IPS-15b (cell line): ENCODE data around the gene GLB1L3.
"Not testable (repeated sequence)": the region's sequence is repeated elsewhere in the genome, so short reads cannot be mapped to it uniquely, and the experiment has no call there.

Source experiments
- H3K27me3 ChIP-seq: one replicate; pipeline ENCODE4 v1.6.1; 2013; ENCODE audit warnings: low read length; ENCODE audit not compliant: control insufficient read depth, insufficient read depth
- H3K36me3 ChIP-seq: one replicate; pipeline ENCODE4 v1.6.1; 2013; ENCODE audit warnings: low read length; ENCODE audit not compliant: control insufficient read depth, insufficient read depth
- H3K4me1 ChIP-seq: one replicate; pipeline ENCODE4 v1.6.1; 2013; ENCODE audit warnings: mild to moderate bottlenecking, low read length; ENCODE audit not compliant: control insufficient read depth, insufficient read depth
- H3K4me3 ChIP-seq: one replicate; pipeline ENCODE4 v1.5.1; 2013; ENCODE audit warnings: low read depth, low read length
- H3K9ac ChIP-seq: one replicate; pipeline ENCODE4 v1.6.1; 2013; ENCODE audit warnings: low read depth, mild to moderate bottlenecking, low read length
- H3K9me3 ChIP-seq: one replicate; pipeline ENCODE4 v1.6.1; 2013; ENCODE audit warnings: mild to moderate bottlenecking, low read length; ENCODE audit not compliant: control insufficient read depth, insufficient read depth

Gene GLB1L3

DNA sequence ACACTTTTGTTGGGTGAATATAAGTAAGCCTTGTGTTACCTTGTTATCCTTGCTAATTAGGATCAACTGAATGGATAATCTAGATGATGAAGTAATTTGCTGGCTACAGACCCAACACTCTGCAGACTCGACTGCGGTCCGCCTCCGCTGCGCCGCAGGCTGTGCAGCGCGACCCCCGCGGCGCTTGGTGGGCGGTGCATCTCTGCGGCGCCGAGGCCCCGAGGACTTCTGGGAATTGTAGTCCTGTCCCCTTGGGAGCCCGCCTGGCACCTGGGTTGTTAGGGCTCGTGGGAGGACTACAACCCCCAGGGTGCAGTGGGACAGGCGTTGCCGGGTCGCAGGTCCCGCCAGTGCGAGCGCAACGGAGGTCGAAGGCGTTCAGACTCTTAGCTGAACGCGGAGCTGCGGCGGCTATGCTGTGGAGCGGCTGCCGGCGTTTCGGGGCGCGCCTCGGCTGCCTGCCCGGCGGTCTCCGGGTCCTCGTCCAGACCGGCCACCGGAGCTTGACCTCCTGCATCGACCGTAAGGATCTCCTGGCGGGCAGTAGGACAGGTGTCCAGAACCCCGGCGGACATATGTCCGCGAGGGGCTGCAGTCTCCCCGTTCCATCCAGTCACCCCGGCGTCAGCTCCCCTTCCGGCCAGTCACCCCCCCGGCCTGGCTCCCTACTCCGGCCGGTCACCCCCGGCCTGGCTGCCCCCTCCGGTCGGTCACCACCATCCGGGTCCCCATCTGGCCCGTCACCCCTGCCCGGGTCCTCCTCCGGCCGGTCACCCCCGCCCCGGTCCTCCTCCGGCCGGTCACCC is 22.8 kb upstream of the GLB1L3 start, which contains the start of the genes ACAD8 and THYN1:
ACAD8 (plus strand) TSS at position 381 of the 806 bp plus-strand sequence; CDS start at position 414, 33 bp downstream.
THYN1 (minus strand) TSS at position 165 of the 806 bp plus-strand sequence. CDS start 470 bp downstream, outside the sequence.
- Histone ChIP-seq H3K36me3 (peaks cover 14% of the 10 kb centered on the region), H3K4me3 (peak within 1 kb of the TSS; percentile 87), H3K4me1 (peaks cover 4% of the 10 kb centered on the region), H3K27me3 (no peaks in the 10 kb centered on the region), H3K9ac (peak within 1 kb of the TSS; percentile 77), H3K9me3 (no peaks in the 10 kb centered on the region)

DNA sequence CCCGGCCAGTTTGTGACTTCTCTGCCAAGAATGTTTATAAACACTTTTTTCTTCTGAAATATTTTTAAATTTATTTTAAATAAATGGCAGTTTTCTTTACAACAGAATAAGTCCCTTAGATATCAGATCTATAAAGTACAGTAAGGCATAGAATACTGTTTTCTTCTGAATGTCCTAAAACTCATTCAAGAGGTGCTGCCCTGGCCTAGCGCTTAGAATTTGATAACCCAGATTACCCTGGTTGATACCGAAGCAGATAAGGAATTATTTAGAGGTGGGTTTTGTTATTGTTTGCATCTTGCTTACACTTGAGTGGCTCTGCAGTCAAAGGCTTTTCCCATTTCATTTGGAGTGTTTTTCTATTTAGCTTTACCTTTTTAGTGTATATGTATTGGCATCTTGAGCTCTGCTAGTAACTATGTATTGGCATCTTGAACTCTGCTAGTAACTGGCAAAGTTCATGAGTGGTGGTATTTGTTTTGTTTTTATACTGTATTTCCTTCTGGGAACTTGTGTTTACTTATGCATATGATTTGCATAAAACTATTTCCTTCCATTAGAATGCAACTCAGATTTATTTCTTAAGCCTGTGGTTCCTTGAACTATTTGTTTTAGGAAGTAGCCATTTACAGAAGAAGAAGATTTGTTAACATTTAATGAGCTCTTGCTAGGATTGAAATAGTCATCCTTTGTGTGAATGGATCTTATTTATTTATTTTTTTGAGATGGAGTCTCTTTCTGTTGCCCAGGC is 21.6 kb upstream of the GLB1L3 start:
- Histone ChIP-seq H3K36me3 (peaks cover 13% of the 10 kb centered on the region), H3K9ac (no peak overlapping the region), H3K27me3 (no peaks in the 10 kb centered on the region), H3K9me3 (no peaks in the 10 kb centered on the region), H3K4me1 (peaks cover 4% of the 10 kb centered on the region), H3K4me3 (peak overlapping the region; percentile 87)

DNA sequence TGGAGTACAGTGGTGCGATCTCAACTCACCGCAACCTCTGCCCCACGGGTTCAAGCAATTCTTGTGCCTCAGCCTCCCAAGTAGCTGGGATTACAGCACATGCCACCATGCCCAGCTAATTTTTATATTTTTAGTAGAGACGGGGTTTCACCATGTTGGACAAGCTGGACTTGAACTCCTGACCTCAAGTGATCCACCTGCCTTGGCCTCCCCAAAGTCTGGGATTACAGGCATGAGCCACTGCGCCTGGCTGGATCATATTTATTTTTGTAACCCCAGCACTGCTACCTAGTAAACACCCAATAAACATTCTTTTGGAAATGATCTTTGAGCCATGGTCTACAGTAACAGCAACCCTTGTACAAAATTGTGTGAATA is 21.0 kb upstream of the GLB1L3 start:
- H3K9me3 ChIP-seq, H3K27me3 ChIP-seq, H3K9ac ChIP-seq, H3K4me3 ChIP-seq, H3K4me1 ChIP-seq: not testable (repeated sequence)
- H3K36me3 ChIP-seq, result peaks cover 16% of the 10 kb centered on the region

DNA sequence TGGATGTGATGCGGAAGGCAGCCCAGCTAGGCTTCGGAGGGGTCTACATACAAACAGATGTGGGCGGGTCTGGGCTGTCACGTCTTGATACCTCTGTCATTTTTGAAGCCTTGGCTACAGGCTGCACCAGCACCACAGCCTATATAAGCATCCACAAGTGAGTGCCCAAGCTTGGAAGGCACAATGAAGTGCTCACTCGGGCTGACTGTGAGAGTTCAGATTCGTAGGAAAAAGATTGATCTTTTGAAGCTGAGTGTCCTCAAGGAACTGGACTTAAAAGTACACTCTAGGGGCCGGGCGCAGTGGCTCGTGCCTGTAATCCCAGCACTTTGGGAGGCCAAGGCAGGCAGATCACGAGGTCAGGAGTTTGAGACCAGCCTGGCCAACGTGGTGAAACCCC is 19.1 kb upstream of the GLB1L3 start:
- Histone ChIP-seq H3K4me1 (peaks cover 4% of the 10 kb centered on the region), H3K36me3 (peaks cover 25% of the 10 kb centered on the region), H3K27me3 (no peaks in the 10 kb centered on the region), H3K4me3 (no peak overlapping the region), H3K9me3 (no peaks in the 10 kb centered on the region), H3K9ac (no peak overlapping the region)

DNA sequence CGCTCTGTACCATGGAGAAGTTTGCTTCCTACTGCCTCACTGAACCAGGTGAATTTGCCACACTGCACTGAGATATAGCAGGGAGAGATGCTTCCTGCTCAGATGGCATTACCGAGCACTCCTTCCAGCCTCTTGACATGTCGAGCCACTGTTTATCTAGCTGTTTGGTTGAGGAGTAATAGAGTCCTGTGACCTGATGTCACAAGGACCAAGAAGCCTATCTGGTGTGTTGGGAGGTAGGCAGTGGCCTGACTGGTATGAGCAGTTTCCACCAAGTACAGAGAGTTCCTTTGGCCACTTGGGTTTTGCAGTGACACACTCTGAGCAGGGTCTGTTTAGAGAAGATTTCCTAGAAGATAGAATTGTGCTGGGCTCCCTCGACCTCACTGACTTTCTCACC is 17.6 kb upstream of the GLB1L3 start:
- Histone ChIP-seq H3K27me3 (no peaks in the 10 kb centered on the region), H3K4me3 (no peak overlapping the region), H3K36me3 (peaks cover 35% of the 10 kb centered on the region), H3K4me1 (peaks cover 4% of the 10 kb centered on the region), H3K9me3 (no peaks in the 10 kb centered on the region), H3K9ac (no peak overlapping the region)

DNA sequence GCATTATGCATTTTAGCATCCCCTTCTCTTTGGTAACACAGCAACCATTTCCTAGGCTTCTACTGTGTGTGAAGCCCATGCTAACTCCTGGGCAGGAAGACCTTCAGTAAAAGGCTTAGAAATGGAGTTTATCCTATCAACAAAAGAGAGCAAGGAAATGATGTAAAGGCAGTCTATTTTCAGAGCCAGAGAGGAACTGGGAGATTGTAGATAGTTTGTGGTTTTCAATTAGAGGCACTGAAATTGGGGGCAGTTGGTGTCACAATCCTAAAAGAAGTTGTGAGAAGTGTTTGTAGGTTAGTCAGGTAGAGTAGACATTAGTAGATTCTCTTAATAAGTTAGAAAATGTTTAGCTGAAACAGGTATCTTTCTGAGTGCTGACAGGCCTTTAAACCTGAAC is 15.7 kb upstream of the GLB1L3 start:
- Histone ChIP-seq H3K9me3 (no peaks in the 10 kb centered on the region), H3K27me3 (no peaks in the 10 kb centered on the region), H3K4me1 (no peaks in the 10 kb centered on the region), H3K36me3 (peaks cover 35% of the 10 kb centered on the region), H3K4me3 (no peak overlapping the region), H3K9ac (no peak overlapping the region)

DNA sequence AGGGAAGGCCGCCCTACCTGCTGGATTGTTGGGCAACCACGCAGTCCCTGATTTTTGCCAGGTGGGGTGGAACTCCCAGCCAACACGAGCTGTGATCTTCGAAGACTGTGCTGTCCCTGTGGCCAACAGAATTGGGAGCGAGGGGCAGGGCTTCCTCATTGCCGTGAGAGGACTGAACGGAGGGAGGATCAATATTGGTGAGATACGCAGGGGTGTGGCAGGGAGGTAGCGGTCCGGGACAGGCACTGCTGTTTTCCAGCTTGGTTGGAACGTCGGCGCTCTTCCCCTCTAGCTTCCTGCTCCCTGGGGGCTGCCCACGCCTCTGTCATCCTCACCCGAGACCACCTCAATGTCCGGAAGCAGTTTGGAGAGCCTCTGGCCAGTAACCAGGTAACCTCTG is 15.2 kb upstream of the GLB1L3 start:
- Histone ChIP-seq H3K4me1 (no peaks in the 10 kb centered on the region), H3K36me3 (peaks cover 35% of the 10 kb centered on the region)

DNA sequence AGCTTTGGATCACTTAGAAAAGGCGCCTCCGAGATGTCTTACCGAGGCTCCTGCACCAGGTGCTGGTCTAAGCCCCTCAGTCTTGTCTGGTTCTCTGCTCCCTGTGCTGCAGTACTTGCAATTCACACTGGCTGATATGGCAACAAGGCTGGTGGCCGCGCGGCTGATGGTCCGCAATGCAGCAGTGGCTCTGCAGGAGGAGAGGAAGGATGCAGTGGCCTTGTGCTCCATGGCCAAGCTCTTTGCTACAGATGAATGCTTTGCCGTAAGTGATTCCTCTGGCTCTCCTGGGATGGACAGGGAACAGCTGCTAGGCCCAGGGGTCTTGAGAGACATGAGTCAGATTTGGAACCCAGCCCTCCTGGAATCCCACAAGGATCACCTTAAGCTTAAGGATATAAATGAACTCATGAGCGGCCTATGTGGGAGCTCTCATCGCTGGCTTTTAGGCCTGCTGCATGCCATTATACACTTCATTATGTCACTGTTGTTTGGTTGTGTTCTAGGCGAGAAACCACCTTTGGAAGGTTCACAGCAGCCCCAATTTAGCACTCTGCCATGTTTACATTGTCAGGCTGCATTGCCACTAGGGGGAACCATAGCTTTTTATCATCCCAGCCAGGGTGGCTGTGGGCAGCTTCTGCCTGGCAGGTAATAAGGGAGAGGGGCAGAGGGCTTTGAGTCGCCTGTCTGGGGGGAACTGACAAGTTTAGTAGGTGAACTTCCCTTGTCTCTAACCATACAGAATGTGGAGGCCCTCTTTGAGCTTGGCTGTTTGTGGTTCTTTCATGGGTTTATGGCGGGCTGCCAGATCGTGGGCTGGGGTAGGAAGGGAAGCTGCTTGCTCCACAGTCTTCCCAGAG is 14.3 kb upstream of the GLB1L3 start:
- no peak overlapping the region for H3K4me3 ChIP-seq
- no peaks in the 10 kb centered on the region for H3K9me3 ChIP-seq
- no peaks in the 10 kb centered on the region for H3K27me3 ChIP-seq
- H3K36me3 ChIP-seq, result peaks cover 33% of the 10 kb centered on the region
- no peaks in the 10 kb centered on the region for H3K4me1 ChIP-seq
- no peak overlapping the region for H3K9ac ChIP-seq

More for the DNA sequence above, 15.2 kb upstream of the GLB1L3 start:
- no peaks in the 10 kb centered on the region for H3K27me3 ChIP-seq
- no peaks in the 10 kb centered on the region for H3K9me3 ChIP-seq
- no peak overlapping the region for H3K4me3 ChIP-seq
- no peak overlapping the region for H3K9ac ChIP-seq

DNA sequence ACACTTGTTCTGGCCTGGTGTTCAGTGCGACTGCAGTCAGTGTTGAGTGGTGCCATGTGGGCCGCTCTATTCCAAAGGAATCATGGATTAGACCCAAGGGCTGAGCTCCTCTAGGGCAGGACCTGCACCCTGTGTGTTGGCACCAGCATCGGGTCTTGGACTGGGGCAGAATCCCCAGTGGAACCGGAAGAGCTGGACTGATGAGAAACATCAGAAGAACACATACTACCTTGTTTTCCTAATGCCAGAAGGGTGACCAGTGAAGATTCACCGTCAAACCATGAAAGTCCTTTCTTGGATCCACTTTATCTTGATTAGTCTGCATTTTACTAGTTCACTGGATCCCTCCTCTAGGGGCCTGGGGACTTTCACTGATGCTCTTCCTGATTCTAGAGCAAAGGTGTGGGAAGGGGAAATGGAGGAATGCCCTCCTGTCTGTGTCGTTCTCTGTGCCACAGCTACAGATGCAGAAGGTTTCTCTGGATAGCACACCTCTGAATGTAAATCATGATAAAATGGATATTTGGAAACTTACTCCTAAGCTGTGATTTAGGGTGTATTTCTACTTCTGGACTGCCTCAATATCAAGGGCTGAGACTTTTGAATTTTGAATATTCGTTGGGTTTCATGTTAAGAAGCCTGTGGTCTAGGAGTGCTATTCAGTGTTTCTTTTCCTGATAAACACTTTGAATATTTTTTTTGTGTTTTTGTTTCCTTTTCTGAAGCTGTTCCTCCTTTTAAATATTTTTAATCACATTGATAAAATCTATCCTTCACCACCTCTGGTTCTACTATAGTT is 11.0 kb upstream of the GLB1L3 start:
- no peak overlapping the region for H3K9ac ChIP-seq
- no peak overlapping the region for H3K4me3 ChIP-seq
- H3K9me3 ChIP-seq, result no peaks in the 10 kb centered on the region
- peaks cover 19% of the 10 kb centered on the region for H3K36me3 ChIP-seq
- no peaks in the 10 kb centered on the region for H3K27me3 ChIP-seq
- H3K4me1 ChIP-seq, result peaks cover 10% of the 10 kb centered on the region

DNA sequence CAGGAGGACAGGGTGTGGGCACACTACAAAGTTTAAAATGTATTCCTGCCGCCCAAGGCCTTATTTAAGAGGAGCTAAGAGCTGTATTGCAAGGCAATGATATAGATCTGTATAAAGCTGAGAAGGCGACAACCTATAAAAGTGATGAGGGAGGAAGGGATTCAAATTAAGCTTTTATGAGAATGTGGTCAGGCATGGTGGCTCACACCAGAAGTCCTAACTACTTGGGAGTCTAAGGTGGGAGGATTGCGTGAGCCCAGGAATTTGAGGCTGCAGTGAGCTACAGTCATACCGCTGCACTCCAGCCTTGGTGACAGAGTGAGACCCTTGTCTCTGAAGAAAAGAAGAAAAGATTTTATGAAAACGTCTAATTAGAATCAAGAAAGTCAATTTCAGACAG is 9.7 kb upstream of the GLB1L3 start:
- peaks cover 12% of the 10 kb centered on the region for H3K36me3 ChIP-seq
- no peak overlapping the region for H3K4me3 ChIP-seq
- H3K4me1 ChIP-seq, result peaks cover 12% of the 10 kb centered on the region
- H3K9me3 ChIP-seq, result no peaks in the 10 kb centered on the region
- no peak overlapping the region for H3K9ac ChIP-seq
- H3K27me3 ChIP-seq, result no peaks in the 10 kb centered on the region

DNA sequence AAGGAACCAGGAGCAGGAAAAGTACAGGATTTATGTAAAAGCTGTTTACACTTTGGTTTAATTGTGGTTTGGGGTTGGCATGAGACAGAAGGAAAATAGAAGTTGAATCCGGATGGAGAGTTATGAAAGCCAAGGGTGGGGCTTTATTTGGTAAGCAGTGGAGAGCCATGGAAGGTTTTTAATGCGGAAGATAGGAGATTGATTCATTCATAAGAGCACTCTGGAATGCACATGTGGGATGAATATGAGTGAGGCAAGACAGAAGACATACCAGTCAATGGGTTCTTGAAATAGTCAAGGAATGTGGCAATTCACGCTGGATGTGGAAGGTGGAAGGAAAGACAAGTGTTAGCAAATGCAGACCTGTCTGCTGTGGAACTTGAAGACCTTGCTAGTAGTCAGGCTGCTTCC is 9.3 kb upstream of the GLB1L3 start:
- no peaks in the 10 kb centered on the region for H3K9me3 ChIP-seq
- H3K4me1 ChIP-seq, result peaks cover 12% of the 10 kb centered on the region
- H3K9ac ChIP-seq, result no peak overlapping the region
- H3K27me3 ChIP-seq, result no peaks in the 10 kb centered on the region
- no peak overlapping the region for H3K4me3 ChIP-seq
- H3K36me3 ChIP-seq, result peaks cover 12% of the 10 kb centered on the region
